IPS DF 6.9 (cell line): Measurements from ENCODE around the gene NREP.
"Not testable (repeated sequence)": the region's sequence is repeated elsewhere in the genome, so short reads cannot be mapped to it uniquely, and the experiment has no call there.

Experiments used
- DNase-seq: peaks from one replicate; pipeline ENCODE4 v3.0.0-alpha.2; 2013; ENCODE audit warnings: low read depth, low spot score
- H3K27ac ChIP-seq: one replicate; pipeline ENCODE4 v1.5.1; 2013; ENCODE audit warnings: low read length, control low read depth
- H3K27me3 ChIP-seq: 2 replicates; pipeline ENCODE4 v1.6.1; 2013; ENCODE audit warnings: mild to moderate bottlenecking, low read length; ENCODE audit not compliant: control insufficient read depth, insufficient read depth
- H3K36me3 ChIP-seq: 2 replicates; pipeline ENCODE4 v1.6.1; 2013; ENCODE audit warnings: low read length; ENCODE audit not compliant: control insufficient read depth, insufficient read depth
- H3K4me1 ChIP-seq: 2 replicates; pipeline ENCODE4 v1.6.1; 2013; ENCODE audit warnings: low read length; ENCODE audit not compliant: control insufficient read depth, insufficient read depth
- H3K4me3 ChIP-seq: 2 replicates; pipeline ENCODE4 v1.5.1; 2013; ENCODE audit warnings: mild to moderate bottlenecking, low read length
- H3K9me3 ChIP-seq: 2 replicates; pipeline ENCODE4 v1.6.1; 2013; ENCODE audit warnings: low read length, inconsistent platforms; ENCODE audit not compliant: control insufficient read depth, insufficient read depth
- WGBS: extraction: QIAGEN DNeasy Blood & Tissue Kit; methylation state at CpG from one replicate; pipeline ENCODE4 v1.1.7; 2013; ENCODE audit warnings: mixed read lengths, missing lambda C conversion rate; ENCODE audit not compliant: insufficient read length, insufficient coverage; 5-methylcytosine and 5-hydroxymethylcytosine counted together

NREP gene

GRCh38 chr5:111726986-111727385, 30.0 kb downstream of the NREP start:
- H3K27ac ChIP-seq = no peak overlapping the region
- DNase-seq = no peak
- H3K9me3 ChIP-seq = no peaks in the 10 kb centered on the region
- no peaks in the 10 kb centered on the region; the same call in 1 of the 2 replicates for H3K36me3 ChIP-seq
- no peak overlapping the region for H3K4me3 ChIP-seq
- no peaks in the 10 kb centered on the region for H3K4me1 ChIP-seq
- WGBS = no CpG with 5 or more reads among the region's 2 CpGs
- H3K27me3 ChIP-seq = no peaks in the 10 kb centered on the region

DNA sequence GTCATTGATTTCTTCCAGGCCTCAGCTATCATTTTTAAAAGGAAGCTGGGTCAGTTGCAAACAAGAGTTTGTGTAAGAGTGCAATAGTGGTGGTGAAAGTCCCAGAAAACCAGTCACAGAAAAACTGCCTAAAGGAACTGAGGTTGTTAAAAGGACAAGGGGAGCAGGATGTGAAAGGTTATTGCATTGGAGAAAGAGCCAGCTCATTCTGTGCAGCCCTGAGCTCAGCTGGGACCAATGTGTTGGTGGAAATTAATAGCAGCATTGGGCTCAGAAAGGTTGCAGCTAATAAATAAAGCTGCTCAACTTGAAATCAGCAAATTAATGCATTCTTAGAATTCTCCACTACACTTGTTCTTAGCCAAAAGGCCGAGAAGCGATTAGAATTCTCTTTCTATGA, 34.9 kb downstream of the NREP start:
- Histone ChIP-seq H3K27ac (no peak overlapping the region), H3K27me3 (no peaks in the 10 kb centered on the region), H3K4me3 (no peak overlapping the region), H3K9me3 (no peaks in the 10 kb centered on the region), H3K36me3 (no peaks in the 10 kb centered on the region), H3K4me1 (peaks cover 5% of the 10 kb centered on the region; the same call in 1 of the 2 replicates)
- no CpG with 5 or more reads among the region's 2 CpGs for WGBS
- DNase-seq = no peak

DNA sequence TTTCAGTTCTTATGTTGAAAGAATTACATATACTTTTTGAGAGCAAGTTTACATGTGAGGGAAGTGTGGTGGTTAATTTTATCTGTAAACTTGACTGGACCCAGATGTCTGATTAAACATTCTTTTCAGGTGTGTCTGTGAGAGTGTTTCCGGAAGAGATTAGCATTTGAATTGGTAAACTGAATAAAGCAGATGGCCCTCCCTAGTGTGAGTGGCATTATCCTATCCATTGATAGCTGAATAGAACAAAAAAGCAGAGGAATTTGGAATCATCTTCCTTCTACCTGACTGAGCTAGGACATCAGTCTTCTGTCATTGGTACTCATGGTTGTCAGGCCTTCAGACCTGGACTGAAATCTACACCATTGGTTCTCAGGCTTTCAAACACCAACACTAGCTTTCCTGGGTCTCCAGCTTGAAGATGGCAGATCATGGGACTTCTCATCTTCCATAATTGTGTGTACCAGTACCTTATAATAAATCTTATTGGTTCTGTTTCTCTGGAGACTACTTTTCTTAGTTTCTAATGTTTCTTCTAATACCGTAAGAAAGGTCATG, 36.6 kb downstream of the NREP start:
- Histone ChIP-seq H3K36me3 (no peaks in the 10 kb centered on the region), H3K4me3 (no peak overlapping the region), H3K4me1 (peaks cover 5% of the 10 kb centered on the region; the same call in 1 of the 2 replicates), H3K9me3 (no peaks in the 10 kb centered on the region), H3K27ac (no peak overlapping the region), H3K27me3 (no peaks in the 10 kb centered on the region)
- no CpG with 5 or more reads among the region's 2 CpGs for WGBS
- no peak for DNase-seq

- no peak overlapping the region for H3K27ac ChIP-seq
- H3K4me3 ChIP-seq = no peak overlapping the region
- H3K27me3 ChIP-seq = no peaks in the 10 kb centered on the region
- no peaks in the 10 kb centered on the region for H3K36me3 ChIP-seq
- H3K4me1 ChIP-seq = peaks cover 5% of the 10 kb centered on the region; the same call in 1 of the 2 replicates
- H3K9me3 ChIP-seq = no peaks in the 10 kb centered on the region
- DNase-seq = no peak
Measured at GRCh38 chr5:111719773-111720172, 37.2 kb downstream of the NREP start.

DNA sequence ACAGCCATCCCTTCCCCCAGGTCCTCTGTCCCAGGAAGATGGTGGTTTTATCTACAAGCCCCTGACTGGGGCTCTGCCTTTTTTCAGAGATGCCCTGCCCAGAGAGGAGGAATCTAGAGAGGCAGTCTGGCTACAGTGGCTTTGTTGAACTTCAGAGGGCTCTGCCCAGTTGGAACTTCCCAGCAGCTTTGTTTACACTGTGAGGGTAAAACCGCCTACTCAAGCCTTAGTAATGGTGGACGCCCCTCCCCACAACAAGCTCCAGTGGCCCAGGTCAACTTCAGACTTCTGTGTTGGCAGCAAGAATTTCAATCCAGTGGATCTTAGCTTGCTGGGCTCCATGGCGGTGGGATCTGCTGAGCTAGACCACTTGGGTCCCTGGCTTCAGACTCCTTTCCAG, 40.2 kb downstream of the NREP start:
- H3K27me3 ChIP-seq, H3K36me3 ChIP-seq, H3K27ac ChIP-seq, H3K4me1 ChIP-seq, DNase-seq, H3K4me3 ChIP-seq, H3K9me3 ChIP-seq: not testable (repeated sequence)
- no CpG with 5 or more reads among the region's 3 CpGs for WGBS

DNA sequence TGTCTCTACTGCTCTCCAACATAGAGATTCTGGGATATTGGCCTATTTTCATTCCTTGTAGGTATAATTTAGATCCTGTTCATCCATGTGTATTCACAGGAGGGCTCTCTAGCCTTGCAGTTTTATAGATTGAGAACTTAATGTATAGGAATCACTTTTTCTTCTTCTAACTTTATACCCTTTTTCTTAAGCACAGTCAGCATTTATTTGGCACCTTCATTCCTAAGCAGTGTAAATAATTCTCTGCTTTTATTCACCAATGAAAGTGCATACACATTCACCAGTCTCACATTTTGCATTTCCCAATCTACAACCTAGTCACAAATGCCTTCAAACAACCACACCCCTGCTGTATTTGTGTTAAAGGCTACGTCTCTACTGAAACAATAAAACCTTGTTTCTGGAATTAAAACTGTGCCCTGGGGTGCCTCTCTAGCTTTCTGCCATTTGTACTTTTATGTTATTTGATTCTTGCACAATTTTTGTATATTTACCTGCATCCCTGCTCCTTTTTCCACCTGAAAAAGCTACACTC, 49.3 kb downstream of the NREP start:
- Histone ChIP-seq H3K4me3 (no peak overlapping the region), H3K27me3 (no peaks in the 10 kb centered on the region), H3K9me3 (no peaks in the 10 kb centered on the region), H3K27ac (no peak overlapping the region), H3K36me3 (no peaks in the 10 kb centered on the region), H3K4me1 (no peaks in the 10 kb centered on the region)
- DNase-seq = no peak
- WGBS = no CpG with 5 or more reads among the region's 1 CpG

GRCh38 chr5:111706345-111706744, 50.6 kb downstream of the NREP start:
- no peak for DNase-seq
- Histone ChIP-seq H3K4me3 (no peak overlapping the region), H3K27ac (no peak overlapping the region), H3K9me3 (no peaks in the 10 kb centered on the region), H3K36me3 (no peaks in the 10 kb centered on the region), H3K27me3 (no peaks in the 10 kb centered on the region), H3K4me1 (no peaks in the 10 kb centered on the region)
- no CpG with 5 or more reads among the region's 4 CpGs for WGBS

DNA sequence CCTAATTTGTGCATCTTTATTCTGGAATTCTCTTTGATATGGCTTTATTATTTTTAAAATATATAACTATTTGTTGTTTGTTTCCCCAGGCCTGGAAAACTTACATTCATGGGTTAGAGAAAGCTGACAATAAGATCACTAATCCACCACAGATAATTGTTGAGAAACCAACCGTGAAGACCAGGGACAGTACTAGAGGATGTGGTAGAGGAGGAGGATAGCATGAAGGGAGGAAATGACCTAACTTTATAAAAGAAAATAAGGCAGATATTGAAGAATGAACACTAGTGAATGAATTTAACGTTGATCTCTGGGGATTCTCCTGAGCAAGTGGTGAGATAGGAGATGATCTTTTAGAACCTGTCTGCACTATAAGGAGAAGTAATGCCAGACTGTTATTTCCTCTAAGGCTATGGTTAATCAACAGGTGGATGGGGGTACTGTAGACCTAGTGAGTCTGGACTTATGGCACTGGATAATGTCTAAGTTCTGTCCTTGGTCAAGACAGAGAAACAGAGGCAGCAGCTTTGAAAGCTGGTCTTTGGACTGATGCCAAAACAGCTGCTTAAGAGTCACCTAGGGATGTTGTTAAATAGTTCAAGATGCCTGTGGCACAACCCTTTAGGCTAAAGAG, 52.4 kb downstream of the NREP start:
- DNase-seq = no peak
- H3K4me3 ChIP-seq = no peak overlapping the region
- no CpG with 5 or more reads among the region's 2 CpGs for WGBS
- no peaks in the 10 kb centered on the region for H3K36me3 ChIP-seq
- H3K27me3 ChIP-seq = no peaks in the 10 kb centered on the region
- no peaks in the 10 kb centered on the region for H3K4me1 ChIP-seq
- H3K9me3 ChIP-seq = no peaks in the 10 kb centered on the region
- no peak overlapping the region for H3K27ac ChIP-seq

DNA sequence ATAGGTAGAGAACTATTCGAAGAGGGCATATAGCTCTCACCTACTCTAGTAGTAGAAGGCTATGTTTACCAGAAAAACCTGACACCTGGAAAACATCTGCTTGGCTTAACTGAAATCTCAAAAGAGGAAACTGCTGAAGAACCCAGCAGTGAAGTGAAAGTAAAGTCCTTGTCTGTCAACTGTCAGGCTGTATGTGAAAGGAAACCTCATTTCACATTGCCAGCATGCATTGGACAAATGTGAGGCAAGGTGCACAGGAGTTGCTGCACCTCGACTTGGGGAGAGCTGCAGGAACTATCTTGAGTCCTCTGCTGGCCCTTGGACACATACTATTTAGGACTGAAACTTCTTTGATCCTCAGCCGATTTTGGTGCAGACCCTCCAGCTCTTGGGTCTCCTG, 53.3 kb downstream of the NREP start:
- Histone ChIP-seq H3K9me3 (no peaks in the 10 kb centered on the region), H3K27ac (no peak overlapping the region), H3K27me3 (no peaks in the 10 kb centered on the region), H3K4me3 (no peak overlapping the region), H3K36me3 (no peaks in the 10 kb centered on the region), H3K4me1 (no peaks in the 10 kb centered on the region)
- WGBS = no CpG with 5 or more reads among the region's 3 CpGs
- DNase-seq = no peak

GRCh38 chr5:111699976-111700375, 57.0 kb downstream of the NREP start:
- H3K27ac ChIP-seq = no peak overlapping the region
- no peaks in the 10 kb centered on the region for H3K27me3 ChIP-seq
- H3K4me3 ChIP-seq = no peak overlapping the region
- WGBS = no CpG with 5 or more reads among the region's 6 CpGs
- DNase-seq = no peak
- no peaks in the 10 kb centered on the region for H3K4me1 ChIP-seq
- no peaks in the 10 kb centered on the region for H3K9me3 ChIP-seq
- H3K36me3 ChIP-seq = no peaks in the 10 kb centered on the region

- H3K9me3 ChIP-seq = no peaks in the 10 kb centered on the region
- no peak for DNase-seq
- no peaks in the 10 kb centered on the region for H3K36me3 ChIP-seq
- H3K27ac ChIP-seq = no peak overlapping the region
- no CpG with 5 or more reads among the region's 1 CpG for WGBS
- no peaks in the 10 kb centered on the region for H3K4me1 ChIP-seq
- no peaks in the 10 kb centered on the region for H3K27me3 ChIP-seq
- no peak overlapping the region for H3K4me3 ChIP-seq
Measured at GRCh38 chr5:111699324-111699723, 57.7 kb downstream of the NREP start.
